GM13976 (cell line): ENCODE results near the gene AQP2.

Source experiments
- DNase-seq: peaks from one replicate; pipeline ENCODE4 v3.0.0; 2012; ENCODE audit warnings: low spot score
- in situ Hi-C: fragments of 300-500 bp; cut with MboI; formaldehyde crosslinking; loops from one replicate; pipeline ENCODE4 v1.12.0; 2022; ENCODE audit warnings: low sequenced_read_pairs, mixed read lengths, inconsistent platforms; ENCODE audit not compliant: unreplicated experiment
- TF ChIP-seq, protein P1 (sequence below): IDR thresholded peaks from 2 replicates; pipeline ENCODE4 v1.5.1; 2012; ENCODE audit warnings: borderline replicate concordance, mild to moderate bottlenecking; ENCODE audit not compliant: insufficient read depth; ENCODE audit errors: extremely low read depth, missing control alignments, control extremely low read depth

AQP2 gene

GRCh38 chr12:49933796-49934195 lies 16.7 kb upstream of the AQP2 start:
- TF ChIP-seq, protein P1, sequence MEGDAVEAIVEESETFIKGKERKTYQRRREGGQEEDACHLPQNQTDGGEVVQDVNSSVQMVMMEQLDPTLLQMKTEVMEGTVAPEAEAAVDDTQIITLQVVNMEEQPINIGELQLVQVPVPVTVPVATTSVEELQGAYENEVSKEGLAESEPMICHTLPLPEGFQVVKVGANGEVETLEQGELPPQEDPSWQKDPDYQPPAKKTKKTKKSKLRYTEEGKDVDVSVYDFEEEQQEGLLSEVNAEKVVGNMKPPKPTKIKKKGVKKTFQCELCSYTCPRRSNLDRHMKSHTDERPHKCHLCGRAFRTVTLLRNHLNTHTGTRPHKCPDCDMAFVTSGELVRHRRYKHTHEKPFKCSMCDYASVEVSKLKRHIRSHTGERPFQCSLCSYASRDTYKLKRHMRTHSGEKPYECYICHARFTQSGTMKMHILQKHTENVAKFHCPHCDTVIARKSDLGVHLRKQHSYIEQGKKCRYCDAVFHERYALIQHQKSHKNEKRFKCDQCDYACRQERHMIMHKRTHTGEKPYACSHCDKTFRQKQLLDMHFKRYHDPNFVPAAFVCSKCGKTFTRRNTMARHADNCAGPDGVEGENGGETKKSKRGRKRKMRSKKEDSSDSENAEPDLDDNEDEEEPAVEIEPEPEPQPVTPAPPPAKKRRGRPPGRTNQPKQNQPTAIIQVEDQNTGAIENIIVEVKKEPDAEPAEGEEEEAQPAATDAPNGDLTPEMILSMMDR = no peak
- in situ Hi-C loops = no loop called here
- no peak for DNase-seq

DNA sequence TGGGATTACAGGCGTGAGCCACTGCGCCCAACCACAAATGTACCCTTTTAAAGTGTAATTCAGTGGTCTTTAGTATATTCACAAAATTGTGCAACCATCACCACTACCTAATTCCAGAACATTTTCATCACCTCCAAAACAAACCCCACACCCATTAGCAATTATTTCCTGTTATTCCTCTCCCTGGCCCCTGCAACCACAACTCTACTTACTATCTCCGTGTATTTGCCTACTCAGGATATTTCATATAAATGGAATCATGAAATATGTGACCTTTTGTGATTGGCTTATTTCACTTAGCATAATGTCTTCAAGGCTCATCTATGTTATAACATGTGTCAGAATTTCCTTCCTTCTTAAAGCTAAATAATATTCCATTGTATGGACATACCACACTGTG lies 16.0 kb upstream of the AQP2 start:
- in situ Hi-C loops = no loop called here
- no peak for DNase-seq
- TF ChIP-seq, protein P1 = no peak

DNA sequence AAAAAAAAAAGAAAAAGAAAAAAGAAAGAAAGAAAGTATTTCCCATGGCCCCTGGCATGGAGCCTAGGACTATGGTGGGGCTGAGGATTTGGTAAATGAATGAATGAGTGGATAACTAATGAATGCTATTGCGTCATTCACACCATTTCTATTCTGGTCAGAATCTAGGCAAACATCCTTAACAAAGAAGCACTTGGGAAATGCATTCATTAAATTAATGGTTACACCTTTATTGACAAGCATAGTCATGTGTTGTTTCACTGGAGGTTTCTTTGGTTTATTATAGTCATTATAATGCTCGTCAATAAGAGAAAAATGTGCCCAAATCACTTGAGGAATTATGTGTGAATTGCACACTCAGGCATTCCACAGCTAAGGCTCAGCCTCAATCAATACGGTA lies 13.6 kb upstream of the AQP2 start:
- in situ Hi-C loops = no loop called here
- no peak for DNase-seq
- TF ChIP-seq, protein P1 = no peak

GRCh38 chr12:49937639-49938300 lies 12.8 kb upstream of the AQP2 start:
- DNase-seq = no peak
- in situ Hi-C loops = no loop called here
- TF ChIP-seq, protein P1 = no peak

DNA sequence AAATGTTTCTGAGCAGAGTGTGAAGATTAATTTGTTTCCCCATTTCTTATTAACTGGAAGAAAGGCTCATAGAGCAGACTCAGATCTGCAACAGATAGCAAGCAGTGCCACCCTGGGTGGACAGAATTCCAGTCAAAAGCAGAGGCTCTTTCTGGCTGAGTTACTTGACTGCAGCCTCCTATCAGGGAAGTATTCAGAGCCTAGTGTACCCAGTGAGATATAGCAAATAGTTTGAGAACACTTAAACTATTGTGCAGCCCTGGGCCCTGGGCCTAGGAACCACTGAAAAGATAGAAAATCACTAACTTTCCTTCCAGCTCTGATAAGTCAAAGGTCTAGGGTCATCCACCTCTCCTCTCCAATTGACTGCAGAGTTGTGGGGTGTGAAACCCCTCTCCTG lies 11.2 kb upstream of the AQP2 start:
- no peak for DNase-seq
- in situ Hi-C loops = no loop called here
- TF ChIP-seq, protein P1 = no peak

DNA sequence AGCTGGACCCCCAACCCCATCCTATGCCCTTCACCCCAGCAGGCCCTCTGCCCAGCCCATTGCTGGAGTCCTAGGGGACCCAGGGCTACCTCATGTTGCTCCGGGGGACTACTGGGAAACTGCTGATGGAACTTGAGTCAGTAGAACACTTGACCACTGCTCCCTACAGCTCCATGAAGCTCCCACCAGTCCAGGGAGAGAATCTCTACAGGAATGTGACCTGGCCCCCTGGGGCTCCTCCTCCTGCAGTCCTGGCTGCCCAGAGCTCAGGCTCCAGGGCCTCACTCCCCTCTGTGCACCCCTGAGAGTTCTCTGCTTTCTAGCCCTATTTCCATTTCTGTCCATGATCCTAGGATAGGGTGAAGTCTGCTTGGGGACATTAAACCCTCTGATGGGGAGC lies 10.8 kb upstream of the AQP2 start:
- TF ChIP-seq, protein P1 = no peak
- no peak for DNase-seq
- in situ Hi-C loops = no loop called here
